Duodenal mucosa (tissue), 2 donors: Measurements from ENCODE around the gene CD2BP2.
"Not testable (repeated sequence)": the region's sequence is repeated elsewhere in the genome, so short reads cannot be mapped to it uniquely, and the experiment has no call there.

Experiments
- H3K27ac ChIP-seq: one replicate; pipeline ENCODE4 v1.7.0; 2013; ENCODE audit warnings: low read depth, low read length
- H3K27me3 ChIP-seq, 2 donors: one replicate each; pipeline ENCODE4 v1.7.0; 2013; ENCODE audit warnings: low read length in 2 of 2, control low read depth in 1 of 2; ENCODE audit not compliant: insufficient read depth in 2 of 2, control insufficient read depth in 1 of 2
- H3K36me3 ChIP-seq, 2 donors: one replicate each; pipeline ENCODE4 v1.7.0; 2013; ENCODE audit warnings: low read length in 2 of 2, control low read depth in 1 of 2; ENCODE audit not compliant: insufficient read depth in 2 of 2, control insufficient read depth in 1 of 2
- H3K4me1 ChIP-seq, 2 donors: one replicate each; pipeline ENCODE4 v1.7.0; 2013; ENCODE audit warnings: low read length in 2 of 2, control low read depth in 1 of 2; ENCODE audit not compliant: insufficient read depth in 2 of 2, control insufficient read depth in 1 of 2
- H3K4me3 ChIP-seq, 2 donors: one replicate each; pipeline ENCODE4 v1.7.0; 2013; ENCODE audit warnings: low read length in 2 of 2, low read depth in 1 of 2
- H3K9ac ChIP-seq, 2 donors: one replicate each; pipeline ENCODE4 v1.7.0; 2013; ENCODE audit warnings: low read length in 2 of 2, low read depth in 1 of 2
- H3K9me3 ChIP-seq, 2 donors: one replicate each; pipeline ENCODE4 v1.7.0; 2013; ENCODE audit warnings: low read length in 2 of 2, control low read depth in 1 of 2; ENCODE audit not compliant: control insufficient read depth in 1 of 2

The CD2BP2 gene

GRCh38 chr16:30355144-30355953, at the start of gene CD2BP2:
TSS of gene CD2BP2 (minus strand) at chr16:30355308. CDS start at chr16:30354681, 627 bp downstream.
- H3K9me3 ChIP-seq = no peaks in the 10 kb centered on the region
- peak within 1 kb of the TSS; percentile 79 to 97 for H3K9ac ChIP-seq
- H3K4me1 ChIP-seq = peaks cover 50 to 54% of the 10 kb centered on the region in 2 donors
- peaks cover 24 to 69% of the 10 kb centered on the region in 2 donors for H3K36me3 ChIP-seq
- no peaks in the 10 kb centered on the region for H3K27me3 ChIP-seq
- peak within 1 kb of the TSS; percentile 96 to 98 for H3K4me3 ChIP-seq
- peak within 1 kb of the TSS; percentile 98 for H3K27ac ChIP-seq

DNA sequence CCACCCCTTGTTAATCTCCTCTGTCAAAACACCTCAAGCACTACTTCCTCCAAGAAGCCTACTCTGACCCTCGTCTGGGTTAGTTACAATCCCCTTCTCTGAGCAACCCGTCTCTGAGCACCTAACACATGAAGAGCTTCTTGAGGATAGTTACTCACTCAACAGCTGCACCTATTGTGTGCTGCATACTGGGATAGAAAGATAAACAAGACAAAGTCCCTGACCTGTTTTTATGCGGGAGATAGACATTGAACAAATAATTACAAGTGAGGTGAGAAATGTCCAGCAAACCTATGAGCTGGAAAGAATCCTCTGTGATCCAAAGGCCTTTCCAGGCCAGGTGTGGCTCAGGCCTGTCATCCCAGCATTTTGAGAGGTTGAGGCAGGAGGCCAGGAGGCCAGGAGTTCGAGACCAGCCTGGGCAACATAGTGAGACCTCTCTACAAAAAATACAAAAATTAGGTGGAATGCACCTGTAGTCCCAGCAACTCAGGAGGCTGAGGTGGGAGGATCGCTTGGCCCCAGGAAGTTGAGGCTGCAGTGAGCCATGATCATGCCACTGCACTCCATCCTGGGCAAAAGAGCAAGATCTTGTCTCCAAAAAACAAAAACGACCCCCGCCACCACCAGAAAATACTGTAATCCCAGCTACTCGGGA, 46.8 kb upstream of the CD2BP2 start:
- Histone ChIP-seq H3K36me3 (peaks cover 0 to 13% of the 10 kb centered on the region in 2 donors), H3K4me3 (no peak overlapping the region), H3K27ac (no peak overlapping the region), H3K27me3 (no peaks in the 10 kb centered on the region), H3K4me1 (peaks cover 0 to 23% of the 10 kb centered on the region in 2 donors), H3K9me3 (no peaks in the 10 kb centered on the region), H3K9ac (no peak overlapping the region)

- Histone ChIP-seq H3K36me3 (peaks cover 0 to 13% of the 10 kb centered on the region in 2 donors), H3K27ac (no peak overlapping the region), H3K4me1 (peaks cover 9 to 32% of the 10 kb centered on the region in 2 donors), H3K9me3 (no peaks in the 10 kb centered on the region), H3K27me3 (no peaks in the 10 kb centered on the region), H3K4me3 (peak overlapping the region; percentile 78 to 79), H3K9ac (peak overlapping the region; percentile 68 to 69)
Observed at GRCh38 chr16:30399435-30400186, 44.5 kb upstream of the CD2BP2 start.

DNA sequence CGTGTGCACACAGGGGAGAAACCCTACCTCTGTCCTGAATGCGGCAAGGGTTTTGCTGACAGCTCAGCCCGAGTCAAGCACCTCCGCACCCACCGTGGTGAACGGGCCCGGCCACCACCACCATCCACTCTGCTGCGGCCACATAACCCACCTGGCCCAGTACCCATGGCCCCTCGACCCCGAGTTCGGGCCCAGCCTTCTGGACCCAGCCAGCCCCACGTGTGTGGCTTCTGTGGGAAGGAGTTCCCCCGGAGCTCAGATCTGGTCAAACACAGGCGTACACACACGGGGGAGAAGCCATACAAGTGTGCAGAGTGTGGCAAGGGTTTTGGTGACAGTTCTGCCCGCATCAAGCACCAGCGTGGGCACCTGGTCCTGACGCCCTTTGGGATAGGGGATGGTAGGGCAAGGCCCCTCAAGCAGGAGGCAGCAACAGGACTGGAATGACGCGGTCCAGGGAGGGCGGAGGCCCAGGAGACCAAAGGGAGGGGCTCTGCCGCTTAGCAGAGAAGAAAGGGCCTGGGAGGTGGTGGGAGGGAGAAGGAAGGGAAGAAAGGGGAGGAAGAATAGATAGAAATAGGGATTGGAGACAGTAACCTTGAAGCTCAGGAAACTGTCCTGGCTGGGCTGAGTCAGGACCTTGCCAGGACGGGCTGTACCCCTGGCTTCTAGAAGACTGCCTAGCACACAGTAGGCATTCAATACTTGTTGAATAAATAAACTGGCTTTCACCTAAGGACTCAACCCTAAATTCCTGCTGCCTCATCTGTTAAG, 43.7 kb upstream of the CD2BP2 start:
- Histone ChIP-seq H3K4me1 (peaks cover 9 to 38% of the 10 kb centered on the region in 2 donors), H3K27ac (no peak overlapping the region)

DNA sequence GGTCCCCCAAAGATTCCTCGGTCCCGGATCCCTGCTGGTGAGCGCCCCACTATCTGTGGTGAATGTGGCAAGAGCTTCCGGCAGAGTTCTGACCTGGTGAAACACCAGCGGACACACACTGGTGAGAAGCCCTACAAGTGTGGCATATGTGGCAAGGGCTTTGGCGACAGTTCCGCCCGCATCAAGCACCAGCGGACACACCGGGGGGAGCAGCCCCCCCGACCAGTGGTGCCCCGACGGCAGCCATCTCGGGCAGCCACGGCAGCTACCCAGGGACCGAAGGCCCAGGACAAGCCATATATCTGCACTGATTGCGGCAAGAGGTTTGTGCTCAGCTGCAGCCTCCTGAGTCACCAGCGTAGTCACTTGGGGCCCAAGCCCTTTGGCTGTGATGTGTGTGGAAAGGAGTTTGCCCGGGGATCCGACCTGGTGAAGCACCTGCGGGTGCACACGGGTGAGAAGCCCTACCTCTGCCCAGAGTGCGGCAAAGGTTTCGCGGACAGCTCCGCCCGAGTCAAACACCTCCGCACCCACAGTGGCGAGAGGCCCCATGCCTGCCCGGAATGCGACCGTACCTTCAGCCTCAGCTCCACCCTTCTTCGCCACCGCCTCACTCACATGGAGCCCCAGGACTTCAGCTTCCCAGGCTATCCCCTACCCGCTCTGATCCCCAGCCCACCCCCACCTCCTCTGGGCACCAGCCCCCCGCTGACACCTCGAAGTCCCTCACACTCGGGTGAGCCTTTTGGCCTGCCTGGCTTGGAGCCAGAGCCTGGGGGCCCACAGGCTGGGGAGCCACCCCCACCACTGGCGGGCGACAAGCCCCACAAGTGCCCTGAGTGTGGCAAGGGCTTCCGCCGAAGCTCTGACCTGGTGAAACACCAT, 42.9 kb upstream of the CD2BP2 start:
- no peaks in the 10 kb centered on the region for H3K9me3 ChIP-seq
- H3K4me1 ChIP-seq = peaks cover 9 to 38% of the 10 kb centered on the region in 2 donors
- H3K27me3 ChIP-seq = no peaks in the 10 kb centered on the region
- no peak overlapping the region for H3K27ac ChIP-seq
- H3K4me3 ChIP-seq = no peak overlapping the region
- peaks cover 0 to 13% of the 10 kb centered on the region in 2 donors for H3K36me3 ChIP-seq
- no peak overlapping the region for H3K9ac ChIP-seq

More for the DNA sequence above, 43.7 kb upstream of the CD2BP2 start:
- Histone ChIP-seq H3K4me3 (no peak overlapping the region), H3K27me3 (no peaks in the 10 kb centered on the region), H3K9me3 (no peaks in the 10 kb centered on the region), H3K9ac (no peak overlapping the region), H3K36me3 (peaks cover 0 to 13% of the 10 kb centered on the region in 2 donors)

DNA sequence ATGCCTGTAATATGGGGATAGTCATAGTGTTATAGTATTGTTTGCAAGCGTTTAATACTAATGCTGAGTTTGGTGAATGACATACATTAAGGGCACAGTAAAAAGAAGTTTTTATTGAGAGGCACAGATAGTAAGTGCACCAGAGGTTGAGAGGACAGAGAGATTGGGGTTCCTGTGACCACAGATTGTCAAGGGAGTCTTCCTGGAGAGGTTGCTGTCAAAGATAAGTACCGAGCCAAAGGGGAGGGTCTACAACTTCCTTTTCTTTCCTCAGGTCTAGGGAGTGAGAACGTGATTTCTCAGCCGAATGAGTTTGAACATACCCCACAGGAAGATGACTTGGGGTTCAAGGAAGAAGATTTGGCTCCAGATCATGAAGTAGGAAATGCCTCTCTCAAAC, 41.9 kb upstream of the CD2BP2 start:
- no peak overlapping the region for H3K9ac ChIP-seq
- no peaks in the 10 kb centered on the region for H3K9me3 ChIP-seq
- H3K4me1 ChIP-seq = peaks cover 9 to 38% of the 10 kb centered on the region in 2 donors
- H3K27me3 ChIP-seq = no peaks in the 10 kb centered on the region
- H3K4me3 ChIP-seq = no peak overlapping the region
- no peak overlapping the region for H3K27ac ChIP-seq
- H3K36me3 ChIP-seq = peaks cover 0 to 13% of the 10 kb centered on the region in 2 donors

DNA sequence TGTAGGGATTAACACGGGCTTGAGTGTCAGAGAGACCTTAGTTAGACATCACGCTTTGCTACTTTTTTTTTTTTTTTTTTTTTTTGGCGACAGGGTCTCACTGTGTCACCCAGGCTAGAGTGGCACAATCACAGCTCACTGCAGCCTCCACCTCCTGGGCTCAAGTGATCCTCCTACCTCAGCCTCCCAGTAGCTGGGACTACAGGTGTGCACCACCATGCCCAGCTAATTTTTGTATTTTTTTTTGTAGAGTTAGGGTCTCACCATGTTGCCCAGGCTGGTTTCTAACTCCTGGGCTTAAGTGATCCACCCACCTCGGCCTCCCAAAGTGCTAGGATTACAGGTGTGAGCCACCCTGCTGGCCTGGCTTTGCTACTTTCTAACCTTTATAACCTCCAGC, 41.5 kb upstream of the CD2BP2 start:
- H3K9ac ChIP-seq, H3K27me3 ChIP-seq, H3K9me3 ChIP-seq, H3K27ac ChIP-seq: not testable (repeated sequence)
- Histone ChIP-seq H3K4me3 (peak overlapping the region in 1 of 2 donors; percentile 79), H3K36me3 (peaks cover 0 to 13% of the 10 kb centered on the region in 2 donors), H3K4me1 (peaks cover 9 to 38% of the 10 kb centered on the region in 2 donors)

DNA sequence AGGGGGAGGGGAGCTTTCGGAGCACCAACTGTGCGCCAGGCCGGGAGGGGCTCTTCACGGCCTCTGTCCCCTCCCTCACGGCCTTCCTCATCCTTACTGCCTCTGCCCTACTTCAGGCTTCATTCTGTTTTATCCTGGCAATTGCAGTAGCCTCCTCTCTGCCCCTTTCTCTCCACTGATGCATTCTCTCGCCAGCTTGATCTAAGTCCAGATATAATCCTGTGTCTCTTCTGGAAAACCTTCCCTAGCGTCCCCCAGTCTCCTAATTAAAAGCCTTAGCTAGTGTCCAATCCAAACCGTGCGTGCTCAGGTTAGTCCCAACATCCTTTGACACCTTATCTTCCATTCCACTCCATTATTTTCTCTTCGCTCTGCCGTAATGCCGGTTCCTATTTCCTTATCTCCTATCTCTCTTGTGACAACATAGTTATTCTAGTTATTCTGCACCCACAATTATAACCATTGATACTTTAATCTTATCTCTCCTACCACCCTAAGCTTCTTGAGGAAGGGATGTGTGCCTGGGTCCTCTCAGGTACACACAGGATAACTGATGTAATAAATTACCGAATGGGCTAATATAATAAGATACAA, 41.0 kb upstream of the CD2BP2 start:
- H3K9ac ChIP-seq = peak overlapping the region; percentile 68 to 73
- no peak overlapping the region for H3K27ac ChIP-seq
- peak overlapping the region; percentile 78 to 79 for H3K4me3 ChIP-seq
- H3K36me3 ChIP-seq = peaks cover 0 to 13% of the 10 kb centered on the region in 2 donors
- no peaks in the 10 kb centered on the region for H3K9me3 ChIP-seq
- peaks cover 9 to 38% of the 10 kb centered on the region in 2 donors for H3K4me1 ChIP-seq
- no peaks in the 10 kb centered on the region for H3K27me3 ChIP-seq
